RKO (cell line): ENCODE results near the gene CHRNA4.

Experiments
- DNase-seq: peaks from one replicate; pipeline ENCODE4 v3.0.0-alpha.2; 2016; ENCODE audit warnings: low spot score

The CHRNA4 gene

GRCh38 chr20:63333241-63333836, 27.8 kb downstream of the CHRNA4 start:
- no peak for DNase-seq

- no peak for DNase-seq
Observed at GRCh38 chr20:63332488-63333240, 28.5 kb downstream of the CHRNA4 start.

GRCh38 chr20:63331741-63332400, 29.3 kb downstream of the CHRNA4 start:
- no peak for DNase-seq

- DNase-seq: no peak
Observed at GRCh38 chr20:63330940-63331339, 30.2 kb downstream of the CHRNA4 start.

GRCh38 chr20:63330084-63330760, 30.9 kb downstream of the CHRNA4 start:
- DNase-seq: no peak

GRCh38 chr20:63329331-63330083, 31.6 kb downstream of the CHRNA4 start:
- no peak for DNase-seq

DNA sequence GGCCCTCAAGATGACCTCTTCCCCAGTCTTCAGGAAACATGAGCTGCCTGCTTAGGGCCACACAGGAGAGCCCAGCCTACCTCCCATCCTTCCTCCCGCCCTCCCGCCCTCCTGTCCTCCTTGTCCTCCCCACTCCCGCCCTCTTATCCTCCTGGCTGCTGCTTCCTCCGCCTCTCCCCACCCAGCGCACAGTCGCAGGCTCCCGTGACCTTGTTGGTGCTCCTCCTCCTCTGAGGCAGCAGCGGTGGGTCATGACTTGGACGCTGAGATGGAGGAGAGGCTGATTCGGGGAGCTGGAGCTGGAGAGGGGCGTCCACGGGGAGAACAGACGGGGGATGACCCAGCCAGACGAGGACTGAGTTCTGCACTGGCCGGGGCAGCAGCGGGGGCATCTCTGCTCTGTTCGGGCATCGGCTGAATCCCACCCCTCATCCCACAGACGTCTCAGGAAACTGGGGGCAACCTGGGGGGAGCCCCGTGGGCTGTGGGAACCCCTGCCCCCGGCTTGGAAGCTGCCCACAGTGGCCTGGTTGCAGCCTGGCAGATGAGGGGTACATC, 32.4 kb downstream of the CHRNA4 start:
- DNase-seq: no peak

- no peak for DNase-seq
Observed at GRCh38 chr20:63328026-63328700, 33.0 kb downstream of the CHRNA4 start.

DNA sequence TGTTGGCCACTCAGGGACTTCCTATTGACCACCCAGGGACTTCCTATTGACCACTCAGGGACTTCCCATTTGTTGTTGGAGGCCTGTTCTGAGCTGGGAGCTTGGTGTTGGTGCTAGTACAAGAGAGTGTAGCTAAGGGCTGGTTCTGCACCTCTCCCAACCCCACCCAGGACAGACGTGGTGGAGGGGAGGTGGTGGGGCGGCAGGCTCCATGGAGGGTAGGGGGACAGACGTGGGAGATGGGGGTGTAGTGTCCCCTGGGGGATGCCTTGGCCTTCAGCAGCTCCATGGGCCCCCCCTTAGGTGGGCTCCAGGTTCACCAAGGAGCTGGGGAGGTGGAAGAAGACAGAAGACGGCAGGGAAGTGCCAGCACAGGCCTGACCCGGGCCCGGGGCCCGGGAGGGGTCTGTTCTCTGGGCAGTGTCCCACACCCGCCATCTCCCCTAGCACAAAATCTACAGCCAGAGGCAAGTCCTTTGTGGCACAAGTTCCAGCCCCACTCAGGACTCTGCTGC, 33.9 kb downstream of the CHRNA4 start:
- no peak for DNase-seq

- peak; percentile 24 for DNase-seq
Observed at GRCh38 chr20:63326314-63327230, 34.6 kb downstream of the CHRNA4 start.

DNA sequence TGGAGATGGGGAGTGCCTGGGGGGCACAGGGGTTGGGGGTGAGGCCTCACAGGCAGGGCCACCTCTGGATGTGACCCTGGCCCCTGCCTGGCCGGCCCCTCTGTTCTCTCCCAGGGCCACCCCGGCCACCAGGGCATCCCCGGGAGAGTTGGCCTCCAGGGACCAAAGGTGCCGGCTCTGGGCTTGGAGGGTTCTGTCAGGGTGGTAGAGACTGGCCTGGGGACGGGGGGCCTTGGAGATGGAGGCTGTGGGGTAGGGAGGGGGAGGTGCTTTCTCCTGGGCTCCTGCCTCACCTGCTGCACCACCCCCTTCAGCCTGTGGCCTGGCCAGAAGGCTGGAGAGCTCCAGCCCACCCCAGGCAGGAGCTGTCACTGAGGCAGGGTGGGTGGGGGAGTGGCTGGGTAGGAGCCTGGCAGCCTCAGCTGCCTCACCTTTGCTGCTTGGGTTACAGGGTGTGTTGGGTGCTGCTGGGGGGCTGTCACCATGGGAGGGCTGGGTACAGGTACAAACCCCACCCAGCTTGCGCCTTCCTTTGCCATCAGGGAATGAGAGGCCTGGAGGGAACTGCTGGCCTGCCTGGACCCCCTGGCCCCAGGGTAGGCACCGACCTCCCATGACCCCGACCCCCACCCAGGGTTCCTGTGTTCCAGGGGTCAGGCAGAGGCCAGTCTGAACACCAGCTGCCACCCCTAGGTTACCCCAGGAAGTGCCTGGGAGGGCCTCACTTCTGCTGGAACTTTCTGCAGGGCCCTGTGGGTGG, 35.4 kb downstream of the CHRNA4 start:
- no peak for DNase-seq

DNA sequence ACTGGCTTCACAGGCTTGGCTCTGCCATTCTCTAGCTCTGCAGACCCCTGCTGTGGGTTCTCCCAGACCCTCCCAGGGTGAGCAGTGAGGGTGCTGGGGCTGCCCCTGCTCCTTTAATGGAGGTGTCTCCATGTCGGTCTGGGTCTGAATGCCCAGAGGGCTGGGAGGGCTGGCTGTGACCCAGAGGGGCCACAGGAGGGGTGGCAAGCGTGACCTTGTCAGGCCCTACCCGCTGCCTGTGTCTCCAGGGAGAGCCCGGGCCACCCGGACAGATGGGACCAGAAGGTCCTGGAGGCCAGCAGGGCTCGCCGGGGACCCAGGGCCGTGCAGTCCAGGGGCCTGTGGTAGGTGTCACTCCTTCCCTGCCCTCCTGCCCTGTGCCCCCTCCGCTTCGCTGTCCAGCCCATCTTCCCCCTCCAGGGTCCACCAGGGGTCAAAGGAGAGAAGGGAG, 36.1 kb downstream of the CHRNA4 start:
- no peak for DNase-seq

DNA sequence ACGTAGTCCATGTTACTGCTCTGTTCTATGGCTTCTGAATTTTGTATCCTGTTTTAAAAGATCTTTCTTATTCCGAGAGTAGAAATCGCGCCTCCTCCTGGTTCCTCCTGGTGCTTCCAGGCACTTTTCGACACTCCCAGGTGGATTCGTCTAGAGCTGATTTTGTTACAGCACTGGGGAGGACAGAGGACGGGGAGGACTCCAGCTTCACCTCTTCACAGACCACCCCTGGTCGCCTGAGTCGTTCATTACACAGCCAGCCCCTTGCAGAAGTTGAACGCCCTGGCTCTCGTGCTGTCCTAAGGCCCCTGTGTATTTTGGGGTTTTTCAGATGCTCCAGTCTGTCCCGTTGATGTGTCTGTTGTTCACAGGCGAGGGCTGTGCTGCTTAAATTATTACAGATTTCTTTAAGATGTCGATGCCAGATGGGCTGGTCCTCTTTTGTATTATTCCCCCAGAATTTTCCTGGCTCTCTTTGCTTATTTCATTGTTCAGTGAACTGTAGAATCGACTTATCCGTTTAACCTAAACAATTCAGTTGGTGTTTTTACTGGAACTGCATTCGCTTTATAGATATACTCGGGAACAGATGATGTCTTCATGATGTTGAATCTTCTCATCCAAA, 37.7 kb downstream of the CHRNA4 start:
- no peak for DNase-seq

- no peak for DNase-seq
Observed at GRCh38 chr20:63322933-63323273, 38.2 kb downstream of the CHRNA4 start.

GRCh38 chr20:63322146-63322932, 38.8 kb downstream of the CHRNA4 start:
- no peak for DNase-seq

DNA sequence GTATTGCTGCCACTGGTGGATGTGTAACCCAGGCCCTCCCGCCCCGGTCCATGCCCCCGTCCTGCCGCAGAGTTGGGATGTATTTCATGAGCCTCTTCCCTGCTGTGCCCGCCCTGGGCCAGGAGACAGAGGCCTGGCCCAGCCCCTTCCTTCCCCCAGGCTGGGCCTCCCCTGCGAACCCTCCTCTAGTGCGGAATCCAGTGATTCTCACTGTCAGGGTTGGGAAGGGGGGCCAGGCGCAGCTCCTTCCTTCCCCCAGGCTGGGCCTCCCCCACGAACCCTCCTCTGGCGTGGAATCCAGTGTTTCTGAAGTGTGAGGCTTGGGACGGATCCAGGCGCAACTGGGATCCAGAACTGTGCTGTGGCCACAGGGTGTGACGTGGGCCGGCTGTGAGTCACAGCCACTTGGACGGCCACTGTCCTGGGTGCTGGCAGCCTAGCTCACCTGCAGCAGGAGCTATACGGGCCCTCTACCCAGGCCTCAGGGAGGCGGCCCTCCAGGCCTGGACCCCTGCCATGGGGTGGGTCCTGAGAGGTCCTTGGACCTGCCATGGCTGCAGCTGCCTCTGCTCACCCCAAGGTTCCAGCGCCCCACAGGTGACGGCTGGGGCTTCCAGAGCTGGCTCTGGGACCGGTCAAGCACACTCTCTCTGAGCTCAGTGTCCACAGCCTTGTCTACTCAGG, 39.9 kb downstream of the CHRNA4 start:
- no peak for DNase-seq

DNA sequence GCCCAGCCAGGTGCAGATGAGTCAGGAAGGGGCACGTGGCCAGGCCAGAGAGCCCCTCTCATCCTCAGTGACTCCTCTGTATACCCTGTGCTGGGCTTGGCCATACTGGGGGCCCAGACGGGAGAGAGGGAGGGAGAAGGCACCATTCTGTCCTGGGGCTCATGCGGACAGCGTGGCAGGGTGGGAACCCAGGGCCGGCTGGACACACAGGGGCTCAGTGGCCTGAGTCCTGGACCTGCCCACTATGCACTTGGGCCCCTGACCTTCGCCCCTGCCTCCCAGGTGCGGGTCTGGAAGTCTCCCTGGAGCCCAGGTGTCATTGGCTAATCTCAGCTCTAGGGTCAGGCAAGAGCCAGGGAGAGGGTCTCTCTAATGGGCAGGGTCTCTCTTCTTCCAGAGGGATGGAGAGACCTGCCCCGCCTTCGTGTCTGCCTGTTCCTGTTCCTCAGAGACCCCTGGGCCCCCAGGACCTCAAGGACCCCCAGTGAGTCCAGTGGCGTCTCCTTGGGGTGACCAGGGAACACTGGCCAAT, 40.5 kb downstream of the CHRNA4 start:
- DNase-seq: no peak
